Astrocyte of the spinal cord (primary cell): Measurements from ENCODE around the gene WRNIP1.

ENCODE experiments used
- DNase-seq: peaks from one replicate; pipeline ENCODE4 v3.0.0; 2011; ENCODE audit warnings: low read depth, low spot score
- H3K4me3 ChIP-seq: 2 replicates; pipeline ENCODE4 v1.5.1; 2011; ENCODE audit warnings: low read depth, mild to moderate bottlenecking, low read length, moderate library complexity
- in situ Hi-C: cut with HindIII; loops from 2 replicates; pipeline ENCODE4 v1.10.0; 2017; ENCODE audit warnings: low sequenced_read_pairs
- TF ChIP-seq, protein P1 (sequence below): IDR thresholded peaks from 2 replicates; pipeline ENCODE4 v1.5.1; 2012; ENCODE audit warnings: low read depth, mild to moderate bottlenecking, low read length, inconsistent platforms

WRNIP1 gene

DNA sequence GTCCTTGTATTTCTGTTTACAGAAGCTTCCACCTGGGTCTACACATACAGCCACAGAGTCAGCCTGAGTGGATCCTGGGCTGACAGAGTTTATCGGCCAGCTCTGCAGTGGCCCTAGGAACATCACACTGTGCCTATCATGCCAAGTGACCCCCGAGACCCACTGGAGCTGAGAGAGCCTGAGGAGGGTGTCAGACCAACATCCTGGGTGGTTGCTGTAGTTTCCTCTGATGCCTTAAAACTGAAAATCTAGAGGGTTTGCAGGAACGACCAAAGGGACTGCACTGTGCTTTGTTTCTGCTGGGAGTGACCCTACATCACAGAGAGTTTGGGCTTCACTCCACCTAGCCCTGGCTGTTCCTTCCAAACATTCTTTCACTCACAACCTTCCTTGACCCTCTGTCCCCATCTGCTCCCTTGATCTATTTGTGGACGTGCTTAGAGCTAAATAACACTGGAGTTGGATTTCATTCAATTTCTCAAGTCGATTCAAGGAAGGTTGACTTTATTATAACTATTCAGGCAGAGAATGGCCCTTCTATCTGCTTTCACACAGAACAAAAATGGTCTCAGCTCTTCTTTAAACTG lies 32.6 kb upstream of the WRNIP1 start:
- in situ Hi-C loops, result no loop called here
- DNase-seq, result no peak
- no peak overlapping the region for H3K4me3 ChIP-seq
- TF ChIP-seq, protein P1, sequence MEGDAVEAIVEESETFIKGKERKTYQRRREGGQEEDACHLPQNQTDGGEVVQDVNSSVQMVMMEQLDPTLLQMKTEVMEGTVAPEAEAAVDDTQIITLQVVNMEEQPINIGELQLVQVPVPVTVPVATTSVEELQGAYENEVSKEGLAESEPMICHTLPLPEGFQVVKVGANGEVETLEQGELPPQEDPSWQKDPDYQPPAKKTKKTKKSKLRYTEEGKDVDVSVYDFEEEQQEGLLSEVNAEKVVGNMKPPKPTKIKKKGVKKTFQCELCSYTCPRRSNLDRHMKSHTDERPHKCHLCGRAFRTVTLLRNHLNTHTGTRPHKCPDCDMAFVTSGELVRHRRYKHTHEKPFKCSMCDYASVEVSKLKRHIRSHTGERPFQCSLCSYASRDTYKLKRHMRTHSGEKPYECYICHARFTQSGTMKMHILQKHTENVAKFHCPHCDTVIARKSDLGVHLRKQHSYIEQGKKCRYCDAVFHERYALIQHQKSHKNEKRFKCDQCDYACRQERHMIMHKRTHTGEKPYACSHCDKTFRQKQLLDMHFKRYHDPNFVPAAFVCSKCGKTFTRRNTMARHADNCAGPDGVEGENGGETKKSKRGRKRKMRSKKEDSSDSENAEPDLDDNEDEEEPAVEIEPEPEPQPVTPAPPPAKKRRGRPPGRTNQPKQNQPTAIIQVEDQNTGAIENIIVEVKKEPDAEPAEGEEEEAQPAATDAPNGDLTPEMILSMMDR, result no peak

DNA sequence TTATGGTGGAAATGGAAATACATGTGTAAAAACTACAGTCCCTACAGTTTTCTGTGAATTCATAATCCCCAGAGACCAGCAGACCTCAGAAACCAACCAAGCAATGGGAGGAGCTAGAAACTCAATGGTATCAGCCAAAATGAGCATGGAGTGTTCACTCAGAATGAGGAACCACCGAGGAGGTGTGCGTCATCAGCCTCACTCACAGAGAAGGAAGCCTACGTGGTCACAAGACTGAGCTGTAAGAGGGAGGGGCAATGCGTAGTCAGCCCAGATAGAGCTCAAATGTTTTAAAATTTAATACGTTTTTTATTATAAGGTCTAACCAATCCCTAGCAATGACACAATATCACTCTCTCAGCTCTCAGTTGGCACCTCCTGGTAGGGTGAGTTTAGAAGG lies 31.9 kb upstream of the WRNIP1 start:
- no peak overlapping the region for H3K4me3 ChIP-seq
- in situ Hi-C loops, result no loop called here
- DNase-seq, result no peak
- TF ChIP-seq, protein P1, result no peak

DNA sequence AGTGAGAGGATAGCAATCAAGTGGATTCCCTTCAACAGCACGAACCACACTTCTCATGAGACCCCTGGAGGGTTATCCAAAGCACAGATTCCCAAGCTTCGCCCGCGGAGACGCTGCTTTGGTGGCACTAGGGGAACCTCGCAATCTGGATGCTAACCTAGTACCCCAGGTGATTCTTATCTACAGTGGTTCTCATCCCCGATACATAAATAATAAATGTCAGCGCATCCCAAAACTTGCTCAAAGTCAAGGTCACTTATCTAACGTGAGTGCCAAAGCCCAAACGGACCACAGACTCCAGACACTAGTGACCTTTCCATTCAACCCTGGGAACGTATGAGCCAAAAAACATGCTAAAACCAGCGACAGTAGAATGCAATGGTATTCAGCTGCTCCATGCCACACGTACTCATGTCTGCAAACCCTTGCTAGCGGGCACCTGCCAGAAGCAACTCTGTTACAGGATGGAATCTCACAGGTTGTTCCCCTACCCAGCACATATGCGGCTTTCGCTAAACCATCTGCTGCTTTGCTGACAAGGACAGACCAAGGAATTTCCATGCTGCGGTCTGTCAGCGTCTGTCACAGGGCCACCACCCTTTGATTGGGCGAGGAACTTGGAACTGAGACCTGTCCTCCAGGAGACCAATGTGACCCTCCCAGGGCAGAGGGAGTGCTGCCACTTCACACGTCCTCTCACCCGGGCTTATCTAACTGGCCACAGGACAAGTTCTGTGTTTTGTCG lies 31.3 kb upstream of the WRNIP1 start:
- TF ChIP-seq, protein P1, result no peak
- no peak overlapping the region for H3K4me3 ChIP-seq
- in situ Hi-C loops, result no loop called here
- no peak for DNase-seq

DNA sequence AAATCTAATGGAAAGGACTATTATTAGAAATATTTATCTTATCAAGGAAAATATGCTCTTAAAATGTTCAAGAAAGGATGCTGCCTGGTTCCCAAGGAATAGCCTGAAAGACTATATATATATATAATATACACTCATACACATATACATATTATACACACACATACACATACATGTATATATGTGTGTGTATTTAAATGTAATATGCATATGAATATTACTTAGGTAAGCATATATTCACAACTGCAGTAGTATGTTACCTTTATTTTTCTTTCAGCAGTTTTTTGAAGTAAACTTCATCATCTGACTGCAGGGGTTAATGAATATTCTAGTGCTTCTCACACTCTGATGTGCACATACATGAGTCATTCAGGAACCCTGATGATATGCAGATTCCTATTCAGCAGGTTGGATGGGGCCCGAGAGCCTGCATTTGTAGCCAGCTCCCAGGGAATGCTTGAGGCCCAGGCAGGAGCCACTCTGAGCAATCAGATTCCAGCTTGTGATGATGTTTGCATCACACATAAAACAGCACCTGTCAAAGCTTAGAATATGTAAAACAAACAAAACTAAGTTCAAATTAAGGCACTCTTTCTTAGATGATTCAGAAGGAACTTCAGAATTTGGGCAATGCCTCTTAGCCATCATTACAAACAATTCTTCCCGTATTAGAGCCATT lies 30.6 kb upstream of the WRNIP1 start:
- no peak overlapping the region for H3K4me3 ChIP-seq
- DNase-seq, result no peak
- in situ Hi-C loops, result no loop called here
- TF ChIP-seq, protein P1, result no peak

DNA sequence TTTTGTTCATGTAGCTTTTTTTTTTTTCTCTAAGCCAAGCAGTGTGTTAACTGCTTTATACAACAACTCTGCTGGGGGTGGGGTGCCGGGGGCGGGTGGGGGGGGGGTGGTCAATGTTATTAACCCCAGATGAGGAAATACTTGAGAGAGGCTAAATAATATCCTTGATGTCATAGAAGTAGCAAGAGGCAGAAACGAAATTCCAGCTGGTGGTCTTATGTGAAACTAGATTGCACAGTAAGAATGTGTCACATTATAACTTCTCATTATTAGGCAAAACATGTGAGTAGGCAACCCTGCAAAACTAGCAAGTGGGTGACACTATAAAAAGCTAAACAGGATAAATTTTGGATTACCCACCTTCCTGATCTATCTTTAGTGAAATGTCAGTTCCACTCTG lies 27.3 kb upstream of the WRNIP1 start:
- in situ Hi-C loops, result no loop called here
- DNase-seq, result no peak
- no peak overlapping the region for H3K4me3 ChIP-seq
- TF ChIP-seq, protein P1, result no peak

DNA sequence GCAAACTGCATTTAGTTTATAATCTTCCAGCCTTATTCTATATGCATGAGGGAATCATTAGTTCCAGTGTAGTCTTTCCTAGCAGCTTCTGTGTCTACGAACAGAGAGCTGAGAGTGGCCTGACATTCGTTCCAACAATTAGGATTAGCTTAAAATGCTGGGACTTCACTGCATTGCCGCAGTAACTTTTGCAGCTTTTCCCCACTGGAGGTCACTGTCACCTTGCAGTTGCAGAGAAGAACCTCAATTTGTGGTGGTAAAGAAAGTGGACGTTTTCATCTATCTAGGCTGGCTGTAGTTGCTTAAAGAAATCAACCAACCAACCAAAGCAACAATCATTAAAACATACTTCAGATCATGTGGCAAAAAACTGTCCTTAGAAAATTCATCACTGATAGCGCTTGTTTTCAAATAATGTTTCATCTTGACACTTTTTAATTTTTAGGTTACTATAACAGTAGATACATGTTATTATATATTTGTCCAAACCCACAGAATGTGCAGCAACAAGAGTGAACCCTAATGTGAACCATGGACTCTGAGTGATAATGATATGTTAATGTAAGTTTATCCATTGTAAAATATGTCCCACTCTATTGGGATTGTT lies 26.7 kb upstream of the WRNIP1 start:
- no peak overlapping the region for H3K4me3 ChIP-seq
- in situ Hi-C loops, result no loop called here
- DNase-seq, result peak; percentile 74
- TF ChIP-seq, protein P1, result peak; percentile 79
